ENCODE results near the gene ARHGAP10. TPM values are rescaled to one million over a fixed set of nuclear protein-coding genes. Genes with fewer than 3 reads are reported as not detected.

The ARHGAP10 gene
- polyA plus RNA-seq, 3 donors: 19.7 to 20.7 (median 20.6) TPM

DNA sequence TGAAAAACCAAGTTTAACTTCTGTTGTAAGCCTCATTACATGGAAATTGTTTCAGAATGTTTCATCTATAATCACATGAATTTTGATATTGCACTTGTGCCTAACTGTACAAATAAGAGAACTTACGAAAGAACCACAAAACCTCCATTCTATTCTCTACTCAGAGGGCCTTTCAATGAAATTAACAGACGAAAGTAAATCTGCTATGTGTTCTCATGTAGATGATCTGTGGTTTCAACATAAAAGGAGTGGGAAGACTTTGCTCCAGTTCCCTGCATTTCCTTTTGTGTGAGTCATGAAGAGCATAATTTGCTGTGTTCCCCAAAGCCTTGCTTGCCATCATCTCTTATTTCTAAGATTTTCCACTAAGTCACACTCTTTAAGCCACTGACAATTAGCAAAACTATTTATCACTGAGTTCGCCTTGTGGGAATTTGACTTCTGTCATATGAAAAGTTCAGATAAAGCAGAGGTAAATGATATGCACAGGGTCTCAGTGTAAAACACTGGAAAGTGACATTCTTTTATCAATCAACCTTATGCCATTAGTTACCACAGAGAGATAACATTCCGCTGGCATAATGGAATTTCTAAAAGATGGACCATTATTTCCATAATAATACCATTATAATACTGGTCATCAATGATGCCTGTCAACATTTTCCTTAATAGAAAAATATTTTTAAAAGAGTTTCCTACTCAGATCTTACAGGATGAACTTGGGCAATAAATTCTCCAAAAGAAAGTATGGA, 380.5 kb downstream of the ARHGAP10 start:
- no peak for DNase-seq (ENCODE audit: extremely low read depth in 1 of 11, low read depth in 9 of 11, low spot score in 4 of 11)

- DNase-seq (ENCODE audit: extremely low read depth in 1 of 11, low read depth in 9 of 11, low spot score in 4 of 11): no peak
Measured at GRCh38 chr4:148114436-148114835, 382.5 kb downstream of the ARHGAP10 start.

GRCh38 chr4:148116264-148116663, 384.4 kb downstream of the ARHGAP10 start:
- DNase-seq (ENCODE audit: extremely low read depth in 1 of 11, low read depth in 9 of 11, low spot score in 4 of 11): peak in 10 of 11 donors; percentile 15 to 70 (median 32)

DNA sequence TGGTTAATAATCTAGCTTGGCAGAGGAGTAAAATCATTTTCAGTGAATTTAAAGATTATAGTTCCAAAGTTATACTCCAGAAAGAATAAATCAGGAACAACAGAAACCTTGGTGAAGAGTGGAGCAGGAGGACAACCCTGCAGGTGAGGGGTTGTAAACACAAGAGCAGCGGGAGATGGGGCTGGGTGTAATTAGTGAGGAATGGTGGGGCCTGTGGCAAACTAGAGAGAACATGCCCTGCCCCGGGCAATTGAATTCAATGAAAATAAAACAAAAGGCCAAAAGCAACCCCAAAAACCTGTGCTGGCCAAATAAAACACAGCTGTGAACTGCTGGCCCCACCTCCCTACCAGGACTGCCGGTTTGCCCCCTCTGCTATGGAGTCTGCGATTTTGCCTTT, 385.1 kb downstream of the ARHGAP10 start:
- DNase-seq (ENCODE audit: extremely low read depth in 1 of 11, low read depth in 9 of 11, low spot score in 4 of 11): no peak

DNA sequence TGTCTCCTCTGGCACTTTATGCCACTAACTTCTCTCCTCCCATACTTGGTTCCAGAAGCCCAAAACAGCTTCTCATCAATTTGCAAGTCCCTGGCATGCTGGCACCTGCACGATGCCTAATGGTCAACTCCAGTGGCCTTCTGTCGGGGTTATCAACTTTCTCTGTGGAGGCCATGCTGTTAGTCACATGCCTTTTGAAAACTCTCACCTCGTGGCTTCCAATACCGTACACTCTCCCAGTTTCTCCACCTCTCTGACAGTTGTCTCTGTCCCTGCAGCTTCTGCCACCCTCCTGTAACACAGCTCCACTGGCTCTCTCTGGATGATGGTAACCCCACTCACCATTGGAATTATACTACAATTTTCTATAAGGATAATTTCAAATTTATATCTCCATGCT, 386.3 kb downstream of the ARHGAP10 start:
- DNase-seq (ENCODE audit: extremely low read depth in 1 of 11, low read depth in 9 of 11, low spot score in 4 of 11): no peak

DNA sequence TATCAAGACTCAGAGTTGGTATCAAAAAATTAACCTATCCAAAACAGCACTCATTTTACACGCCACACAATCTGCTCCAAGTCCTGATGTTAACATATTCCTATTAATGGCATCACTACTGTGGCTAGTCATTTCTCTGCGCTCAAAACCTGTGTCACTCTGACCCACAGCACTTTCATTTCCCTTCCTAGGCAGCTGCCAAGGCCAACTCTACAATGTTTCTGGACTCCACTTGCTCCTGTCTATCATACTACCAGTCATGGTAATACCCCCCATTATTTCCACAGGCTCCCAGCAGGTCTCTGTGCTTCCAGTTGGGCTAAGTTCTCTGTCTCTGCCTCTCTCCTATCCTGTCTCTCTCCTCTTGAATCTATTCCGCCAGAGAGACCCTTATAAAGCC, 386.7 kb downstream of the ARHGAP10 start:
- no peak for DNase-seq (ENCODE audit: extremely low read depth in 1 of 11, low read depth in 9 of 11, low spot score in 4 of 11)

- no peak for DNase-seq (ENCODE audit: extremely low read depth in 1 of 11, low read depth in 9 of 11, low spot score in 4 of 11)
Measured at GRCh38 chr4:148120216-148120615, 388.3 kb downstream of the ARHGAP10 start.

Other genes with a start within 250 kb of the ARHGAP10 start
- 10 to 100 TPM; 48.8 to 54.3 (median 50.5) TPM for gene TMEM184C, start 114.7 kb upstream of the ARHGAP10 start, polyA plus RNA-seq (ENCODE audit: insufficient read length in 3 of 3)
- gene PRMT9, start 47.9 kb upstream of the ARHGAP10 start, polyA plus RNA-seq (ENCODE audit: insufficient read length in 3 of 3): 10 to 100 TPM; 23.1 to 30.3 (median 28.8) TPM